DOHH2 (cell line): ENCODE results near the gene PIK3AP1.

Experiments used
- CTCF ChIP-seq: fragments of 200-600 bp; sonication (generic); IDR thresholded peaks from one replicate; pipeline ENCODE4 v1.5.1; 2014; ENCODE audit warnings: antibody characterized with exemption, mild to moderate bottlenecking, low read depth, low read length; ENCODE audit not compliant: poor library complexity, severe bottlenecking
- EZH2phosphoT487 ChIP-seq: fragments of 200-600 bp; sonication (generic); IDR thresholded peaks from 2 replicates; pipeline ENCODE4 v1.6.1; 2017; ENCODE audit warnings: borderline replicate concordance, mild to moderate bottlenecking, antibody characterized with exemption, low read length, moderate library complexity, mixed read lengths

- peak; percentile 90 for TF ChIP-seq CTCF
- no peak for TF ChIP-seq EZH2phosphoT487
Observed at GRCh38 chr10:96642973-96643372, 77.3 kb downstream of the PIK3AP1 start.
